Activated T-helper 1 cell treated with anti-CD3 and anti-CD28 coated beads, Interleukin-12 subunit alpha, Interleukin-12 subunit beta, Interleukin-2, Interleukin-4 antibody, amounts not matched to agents 30 ng/mL and 10 ng/mL and 1 ng/mL, durations not matched to agents 14 hours and 24 hours and 36 hours (primary cell): Measurements from ENCODE around the gene CCDC167. TPM values are rescaled to one million over a fixed set of nuclear protein-coding genes. Genes with fewer than 3 reads are reported as not detected.

Source experiments
- total RNA-seq: library from RNA; stranded (reverse); gene quantifications from 2 replicates; pipeline ENCODE4 v1.2.3, GENCODE V29; 2022

CCDC167 gene
- total RNA-seq, 1 donor from 2014 or later = 66.6 TPM

Other genes with a start within 250 kb of the CCDC167 start
- 20.8 and 21.2 TPM in 2 replicates for gene TBC1D22B, start 242.1 kb downstream of the CCDC167 start, total RNA-seq
- 7.7 and 9.9 TPM in 2 replicates for gene TMEM217, start 241.7 kb downstream of the CCDC167 start, total RNA-seq
- 30.0 and 34.2 TPM in 2 replicates for gene RNF8, start 145.9 kb downstream of the CCDC167 start, total RNA-seq
- gene CMTR1, start 66.7 kb downstream of the CCDC167 start, total RNA-seq = 53.5 and 54.4 TPM in 2 replicates
- gene MDGA1, start 198.0 kb upstream of the CCDC167 start, total RNA-seq = 5.4 and 5.7 TPM in 2 replicates